HepG2 (cell line): Measurements from ENCODE around the gene TSPAN15. TPM values are rescaled to one million over a fixed set of nuclear protein-coding genes. Genes with fewer than 3 reads are reported as not detected.

Experiments used
- ATAC-seq: fragments of 200-7000 bp; cut with Tn5 transposase; 3 replicates; pipeline ENCODE4 v1.9.1; 2020; ENCODE audit warnings: mild to moderate bottlenecking, moderate library complexity
- BruUV-seq: library from RNA; stranded (reverse); fragments of 400-500 nt; replicated peaks from 2 replicates; lab custom pipeline; 2021; lab: Mats Ljungman, UMichigan
- CTCF ChIA-PET: fragments of 300-600 bp; formaldehyde crosslinking; extraction: SDS; loops from one replicate; lab custom pipeline; 2021; ENCODE audit warnings: low total read pairs, inconsistent platforms, low intra/inter-chr PET ratio; lab: Yijun Ruan, JAX
- POLR2A ChIA-PET: fragments of 350-600 bp; sonication (Branson Sonifier 250); formaldehyde crosslinking; loops from one replicate; lab custom pipeline; 2020; ENCODE audit warnings: antibody characterized with exemption, inconsistent platforms; lab: Yijun Ruan, JAX
- DNase-seq: peaks from one replicate; pipeline ENCODE4 v3.0.0-alpha.2; 2015; ENCODE audit warnings: low spot score
- FAIRE-seq: peaks from 3 replicates; lab custom pipeline; 2011; peaks lifted over from hg19 to GRCh38; lab: Jason Lieb, UNC
- H2AFZ ChIP-seq: one replicate; pipeline ENCODE4 v1.6.1; 2011; ENCODE audit warnings: low read length, inconsistent platforms
- H3K27ac ChIP-seq: fragments of 300-600 bp; 3 replicates; pipeline ENCODE4 v1.8.0; 2011; ENCODE audit warnings: mixed run types, mild to moderate bottlenecking, mixed read lengths, low read length, inconsistent platforms; ENCODE audit not compliant: insufficient read depth; ENCODE audit errors: extremely low read length
- H3K27me3 ChIP-seq, 2 experiments: fragments of 200-600 bp in 1 of 2; 2 replicates in 1 of 2; 3 replicates in 1 of 2; pipeline versions ENCODE4 v1.6.0 to v1.8.0; 2011; ENCODE audit warnings: low read length in 2 of 2, mild to moderate bottlenecking in 2 of 2, moderate library complexity in 2 of 2, inconsistent platforms in 1 of 2; ENCODE audit not compliant: insufficient read depth in 2 of 2, control insufficient read depth in 1 of 2
- H3K36me3 ChIP-seq, 2 experiments: fragments of 200-600 bp in 1 of 2; replicated peaks in 1 of 2; 2 replicates in 1 of 2; 3 replicates in 1 of 2; pipeline versions ENCODE4 v1.5.1 to v1.8.0; 2011; ENCODE audit warnings: low read length in 2 of 2, inconsistent platforms in 1 of 2; ENCODE audit not compliant: insufficient read depth in 2 of 2, control insufficient read depth in 1 of 2
- H3K4me1 ChIP-seq: 2 replicates; pipeline ENCODE4 v1.5.1; 2012; ENCODE audit warnings: low read length, inconsistent platforms; ENCODE audit not compliant: insufficient read depth
- H3K4me2 ChIP-seq: 2 replicates; pipeline ENCODE4 v1.6.0; 2011; ENCODE audit warnings: low read depth, low read length, inconsistent platforms
- H3K4me3 ChIP-seq, 3 experiments: fragments of 200-600 bp in 1 of 3; sonication (generic), shearing (Covaris generic) in 1 of 3; replicated peaks in 1 of 3; 2 replicates each; pipeline ENCODE4 v1.5.1; 2011 to 2016; ENCODE audit warnings: low read length in 3 of 3, inconsistent platforms in 2 of 3, low read depth in 2 of 3, mild to moderate bottlenecking in 2 of 3, control low read depth in 1 of 3, mixed read lengths in 1 of 3; ENCODE audit not compliant: insufficient read depth in 1 of 3
- H3K79me2 ChIP-seq: one replicate; pipeline ENCODE4 v1.6.1; 2011; ENCODE audit warnings: low read length, inconsistent platforms; ENCODE audit not compliant: insufficient read depth
- H3K9ac ChIP-seq: 2 replicates; pipeline ENCODE4 v1.6.0; 2011; ENCODE audit warnings: mild to moderate bottlenecking, low read depth, low read length, inconsistent platforms; ENCODE audit not compliant: insufficient read depth
- H3K9me3 ChIP-seq: 2 replicates; pipeline ENCODE4 v1.5.1; 2012; ENCODE audit warnings: mild to moderate bottlenecking, low read length
- H4K20me1 ChIP-seq: 2 replicates; pipeline ENCODE4 v1.6.0; 2011; ENCODE audit warnings: inconsistent platforms, mild to moderate bottlenecking, low read length, moderate library complexity; ENCODE audit not compliant: insufficient read depth
- CENPT ChIP-seq: sonication (generic); formaldehyde crosslinking; IDR thresholded peaks from 2 replicates; pipeline ENCODE4 v1.8.0; 2022; ENCODE audit warnings: low read depth, mild to moderate bottlenecking, moderate library complexity, missing genetic modification reagents
- CREB3 ChIP-seq: sonication (generic); formaldehyde crosslinking; IDR thresholded peaks from 2 replicates; pipeline ENCODE4 v1.5.0; 2020; ENCODE audit warnings: missing genetic modification reagents
- E2F1 ChIP-seq: sonication (generic); formaldehyde crosslinking; IDR thresholded peaks from 2 replicates; pipeline ENCODE4 v1.5.0; 2020; ENCODE audit warnings: missing genetic modification reagents
- FOXA3 ChIP-seq: IDR thresholded peaks from 2 replicates; pipeline ENCODE4 v1.6.1; 2016; ENCODE audit warnings: missing genetic modification reagents, missing compliant biosample characterization
- FOXK1 ChIP-seq: sonication (generic); formaldehyde crosslinking; IDR thresholded peaks from 2 replicates; pipeline ENCODE4 v1.4.0; 2020; ENCODE audit warnings: low read depth, missing genetic modification reagents, borderline replicate concordance
- GRHL1 ChIP-seq: sonication (generic); formaldehyde crosslinking; conservative IDR thresholded peaks from 2 replicates; pipeline ENCODE4 v1.8.0; 2022; ENCODE audit warnings: missing genetic modification reagents
- KLF11 ChIP-seq: IDR thresholded peaks from 2 replicates; pipeline ENCODE4 v1.6.1; 2016; ENCODE audit warnings: missing compliant biosample characterization
- MIER2 ChIP-seq: IDR thresholded peaks from 2 replicates; pipeline ENCODE4 v1.6.1; 2016; ENCODE audit warnings: missing biosample characterization, missing genetic modification reagents
- NONO ChIP-seq, 2 experiments: fragments of 450-650 bp in 1 of 2; sonication (generic) in 1 of 2; formaldehyde crosslinking in 1 of 2; IDR thresholded peaks in 1 of 2; conservative IDR thresholded peaks in 1 of 2; 2 replicates each; pipeline versions ENCODE4 v1.6.1 to v1.8.0; 2017 to 2022; ENCODE audit warnings: mild to moderate bottlenecking in 1 of 2, missing genetic modification reagents in 1 of 2, moderate library complexity in 1 of 2
- REST ChIP-seq, 2 experiments: IDR thresholded peaks; 2 replicates each; pipeline ENCODE4 v1.6.1; 2011 to 2012; ENCODE audit warnings: low read length in 2 of 2, borderline replicate concordance in 1 of 2, low read depth in 1 of 2, mild to moderate bottlenecking in 1 of 2, moderate library complexity in 1 of 2
- TOE1 ChIP-seq: sonication (generic); formaldehyde crosslinking; IDR thresholded peaks from 2 replicates; pipeline ENCODE4 v1.4.0; 2020; ENCODE audit warnings: mild to moderate bottlenecking, missing genetic modification reagents
- ZC3H4 ChIP-seq: sonication (generic); formaldehyde crosslinking; IDR thresholded peaks from 2 replicates; pipeline ENCODE4 v1.4.0; 2020; ENCODE audit warnings: missing genetic modification reagents, borderline replicate concordance
- ZFYVE20 ChIP-seq: sonication (generic); formaldehyde crosslinking; IDR thresholded peaks from 2 replicates; pipeline ENCODE4 v1.8.0; 2023; ENCODE audit warnings: low read depth, mild to moderate bottlenecking, moderate library complexity, missing genetic modification reagents, borderline replicate concordance
- ZKSCAN8 ChIP-seq: IDR thresholded peaks from 2 replicates; pipeline ENCODE4 v1.6.1; 2016; ENCODE audit warnings: borderline replicate concordance, missing genetic modification reagents, missing compliant biosample characterization
- ZNF564 ChIP-seq: sonication (generic); formaldehyde crosslinking; IDR thresholded peaks from 2 replicates; pipeline ENCODE4 v1.8.1; 2023; ENCODE audit warnings: mild to moderate bottlenecking, missing genetic modification reagents
- ZNF83 ChIP-seq: sonication (generic); formaldehyde crosslinking; IDR thresholded peaks from 2 replicates; pipeline ENCODE4 v1.4.0; 2020; ENCODE audit warnings: missing genetic modification reagents, mild to moderate bottlenecking, borderline replicate concordance
- ZNF879 ChIP-seq: sonication (generic); formaldehyde crosslinking; IDR thresholded peaks from 2 replicates; pipeline ENCODE4 v1.8.1; 2023; ENCODE audit warnings: missing genetic modification reagents
- WGBS: methylation state at CpG from one replicate; pipeline ENCODE4 v1.1.6; 2017; ENCODE audit warnings: low lambda C conversion rate; 5-methylcytosine and 5-hydroxymethylcytosine counted together
- in situ Hi-C: cut with HindIII; loops from 2 replicates; pipeline ENCODE4 v1.10.0; 2017; ENCODE audit warnings: low pct_unique_long_range_greater_than_20kb; ENCODE audit not compliant: extremely low pct_ligation_motif_present
- intact Hi-C: fragments of 100-400 bp; cut with micrococcal nuclease; formaldehyde crosslinking; loops from one replicate; pipeline ENCODE4 v1.10.0; 2022; ENCODE audit not compliant: unreplicated experiment
- polyA plus RNA-seq, 8 experiments: library from polyadenylated mRNA; depleted of rRNA in 3 of 8; stranded (reverse) in 7 of 8; unstranded in 1 of 8; fragments of >200 nt; fragmentation: Illumina TruSeq in 4 of 8; extraction: Trizol in 4 of 8; gene quantifications; 2 replicates each; pipeline versions ENCODE4 v1.2.1 to v1.2.3, GENCODE V29; 2011 to 2016; ENCODE audit warnings: low read depth in 4 of 8, missing spikeins in 1 of 8, mixed read lengths in 1 of 8; ENCODE audit not compliant: insufficient read depth in 1 of 8
- total RNA-seq, 5 experiments: library from RNA; depleted of rRNA; stranded (reverse); fragments of >200 nt; fragmentation: Illumina TruSeq; extraction: Trizol; gene quantifications; 2 replicates each; pipeline ENCODE4 v1.2.3, GENCODE V29; 2016; ENCODE audit warnings: low read depth in 1 of 5

TSPAN15 gene
- total and polyA plus RNA-seq, 2 of the 13 experiments (the other 11 are each of a cell fraction or from before 2014, with no cell fraction given), result 0.27 to 3.2 TPM

GRCh38 chr10:69409968-69410367 is 41.3 kb upstream of the TSPAN15 start (continued):
- TF ChIP-seq REST (IDR thresholded peaks at IDR 0.05; ENCODE audit: borderline replicate concordance in 1 of 2, low read depth in 1 of 2, low read length in 2 of 2) (no peak), NONO (IDR thresholded peaks at IDR 0.05) (no peak), NONO (CRISPR knock-in tag; conservative IDR thresholded peaks at IDR 0.05) (no peak), E2F1 (CRISPR knock-in tag) (no peak), ZFYVE20 (no peak), ZKSCAN8 (CRISPR knock-in tag) (no peak)

GRCh38 chr10:69410487-69410886 is 40.8 kb upstream of the TSPAN15 start:
- 75% methylated on average over 9 of the region's 10 CpGs for WGBS
- Histone ChIP-seq H3K27me3 (0 out of 5 replicates have a peak, but pooled peaks cover 0 to 4% of the 10 kb centered on the region in 2 experiments), H4K20me1 (no peaks in the 10 kb centered on the region), H3K4me1 (peaks cover 13% of the 10 kb centered on the region), H3K27ac (no peak overlapping the region), H3K9me3 (no peaks in the 10 kb centered on the region), H3K79me2 (no peaks in the 10 kb centered on the region), H3K4me2 (no peak overlapping the region), H3K36me3 (no peaks in the 10 kb centered on the region), H2AFZ (no peak overlapping the region), H3K4me3 (no peak overlapping the region), H3K9ac (no peak overlapping the region)
- ATAC-seq (no peak), FAIRE-seq (no peak), DNase-seq (no peak)
- in situ Hi-C loops (no loop called here), intact Hi-C loops (no loop called here)
- BruUV-seq, result no TSS peak
- CTCF ChIA-PET, result no interaction called here
- TF ChIP-seq ZNF564 (CRISPR knock-in tag), result no peak
- no peak for TF ChIP-seq FOXA3 (CRISPR knock-in tag)
- no peak for TF ChIP-seq GRHL1
- no peak for TF ChIP-seq CREB3
- TF ChIP-seq ZC3H4 (CRISPR knock-in tag), result no peak
- TF ChIP-seq KLF11, result no peak
- no peak for TF ChIP-seq ZNF83 (CRISPR knock-in tag)
- TF ChIP-seq MIER2 (CRISPR knock-in tag), result no peak
- TF ChIP-seq FOXK1 (CRISPR knock-in tag), result no peak
- no peak for TF ChIP-seq CENPT
- no peak for TF ChIP-seq TOE1 (CRISPR knock-in tag)
- no peak for TF ChIP-seq ZNF879
- POLR2A ChIA-PET, result no interaction called here
